ENCODE results near the gene MTFMT. TPM values are rescaled to one million over a fixed set of nuclear protein-coding genes. Genes with fewer than 3 reads are reported as not detected.
A peak's percentile ranks its signal among the peaks of the same experiment; 100 is the strongest.

The MTFMT gene
- total and polyA plus RNA-seq, 2 of the 13 experiments (the other 11 are each of a cell fraction or from before 2014, with no cell fraction given): 9.9 to 23.2 TPM

- TF ChIP-seq ZBTB10 (CRISPR knock-in tag; IDR thresholded peaks at IDR 0.05; ENCODE audit: borderline replicate concordance) (no peak), SP5 (CRISPR knock-in tag; IDR thresholded peaks at IDR 0.05; ENCODE audit: borderline replicate concordance, low read depth) (peak; percentile 51; the same call in 1 of the 2 replicates), ZNF788 (CRISPR knock-in tag; IDR thresholded peaks at IDR 0.05; ENCODE audit: borderline replicate concordance) (peak; percentile 61; the same call in 1 of the 2 replicates), ZNF383 (CRISPR knock-in tag; IDR thresholded peaks at IDR 0.05; ENCODE audit: borderline replicate concordance) (no peak), ZNF468 (CRISPR knock-in tag; IDR thresholded peaks at IDR 0.05) (no peak), SPEN (CRISPR knock-in tag; IDR thresholded peaks at IDR 0.05; ENCODE audit: low read depth) (peak; percentile 47; the same call in 1 of the 2 replicates), UBTF (CRISPR knock-in tag; IDR thresholded peaks at IDR 0.05) (peak; percentile 52; the same call in 1 of the 2 replicates), ZNF646 (CRISPR knock-in tag; IDR thresholded peaks at IDR 0.05) (no peak), ZNF143 (CRISPR knock-in tag; IDR thresholded peaks at IDR 0.05) (no peak), ZMAT5 (CRISPR knock-in tag; IDR thresholded peaks at IDR 0.05; ENCODE audit: borderline replicate concordance, low read depth) (no peak), LCORL (IDR thresholded peaks at IDR 0.05) (no peak), LCORL (CRISPR knock-in tag; IDR thresholded peaks at IDR 0.05) (peak; percentile 84), ZNF672 (CRISPR knock-in tag; IDR thresholded peaks at IDR 0.05) (no peak), PLRG1 (conservative IDR thresholded peaks at IDR 0.05) (no peak), ZSCAN22 (CRISPR knock-in tag; IDR thresholded peaks at IDR 0.05) (no peak), THAP7 (CRISPR knock-in tag; IDR thresholded peaks at IDR 0.05) (no peak), GABPA (IDR thresholded peaks at IDR 0.05; ENCODE audit: low read depth, low read length) (no peak), GABPA (CRISPR knock-in tag; IDR thresholded peaks at IDR 0.05; ENCODE audit: low read depth) (no peak)
Observed at GRCh38 chr15:65056868-65057548, 27.6 kb upstream of the MTFMT start (continued).
